CD4-positive, alpha-beta T cell treated with Interleukin-4 for 1 hour (primary cell): Measurements from ENCODE around the gene CCDC40.

Source experiments
- DNase-seq, 2 donors: peaks; one replicate each; pipeline ENCODE4 v3.0.0-alpha.2; 2020 to 2022

The CCDC40 gene

GRCh38 chr17:80118601-80119270, 82.3 kb downstream of the CCDC40 start:
- DNase-seq = no peak

- DNase-seq = no peak
These were observed 82.9 kb downstream of the CCDC40 start for GRCh38 chr17:80119271-80119791.

GRCh38 chr17:80119839-80120238, 83.4 kb downstream of the CCDC40 start:
- DNase-seq = no peak

- DNase-seq = no peak
These were observed 85.7 kb downstream of the CCDC40 start for GRCh38 chr17:80122026-80122575.

- DNase-seq = no peak
These were observed 86.6 kb downstream of the CCDC40 start for GRCh38 chr17:80122926-80123505.

GRCh38 chr17:80123791-80124190, 87.3 kb downstream of the CCDC40 start:
- DNase-seq = no peak

GRCh38 chr17:80124351-80124981, 88.0 kb downstream of the CCDC40 start:
- no peak for DNase-seq

- DNase-seq = no peak
These were observed 89.4 kb downstream of the CCDC40 start for GRCh38 chr17:80125656-80126448.

- no peak for DNase-seq
These were observed 89.9 kb downstream of the CCDC40 start for GRCh38 chr17:80126449-80126715.

GRCh38 chr17:80129006-80129565, 92.6 kb downstream of the CCDC40 start:
- DNase-seq = no peak

- no peak for DNase-seq
These were observed 94.5 kb downstream of the CCDC40 start for GRCh38 chr17:80130992-80131391.

- DNase-seq = no peak
These were observed 96.6 kb downstream of the CCDC40 start for GRCh38 chr17:80132906-80133625.

GRCh38 chr17:80133626-80133970, 97.2 kb downstream of the CCDC40 start:
- DNase-seq = no peak

- DNase-seq = no peak
These were observed 100.7 kb downstream of the CCDC40 start for GRCh38 chr17:80137131-80137530.

GRCh38 chr17:80138856-80139426, 102.5 kb downstream of the CCDC40 start:
- DNase-seq = no peak

GRCh38 chr17:80141463-80142165, 105.2 kb downstream of the CCDC40 start:
- DNase-seq = no peak

GRCh38 chr17:80142929-80143328, 106.5 kb downstream of the CCDC40 start:
- DNase-seq = no peak

GRCh38 chr17:80145076-80146075, 108.9 kb downstream of the CCDC40 start:
- DNase-seq = peak in 1 of 2 donors; percentile 18

GRCh38 chr17:80146121-80147034, 109.9 kb downstream of the CCDC40 start:
- DNase-seq = peak in 1 of 2 donors; percentile 43
